ENCODE data around the gene DST.

- TF ChIP-seq CTCF (conservative IDR thresholded peaks at IDR 0.05; ENCODE audit: low read length) (no peak), EZH2phosphoT487 (IDR thresholded peaks at IDR 0.05; ENCODE audit: borderline replicate concordance) (no peak)
Measured at GRCh38 chr6:56571605-56572004, 71.1 kb downstream of the DST start.

All from Loucy (cell line).